ENCODE measurements around the gene AUTS2. TPM values are rescaled to one million over a fixed set of nuclear protein-coding genes. Genes with fewer than 3 reads are reported as not detected.

The AUTS2 gene
- total RNA-seq, 1 donor from 2014 or later = 53.0 TPM

GRCh38 chr7:69652947-69653701, 54.8 kb downstream of the AUTS2 start:
- TF ChIP-seq, protein P1, sequence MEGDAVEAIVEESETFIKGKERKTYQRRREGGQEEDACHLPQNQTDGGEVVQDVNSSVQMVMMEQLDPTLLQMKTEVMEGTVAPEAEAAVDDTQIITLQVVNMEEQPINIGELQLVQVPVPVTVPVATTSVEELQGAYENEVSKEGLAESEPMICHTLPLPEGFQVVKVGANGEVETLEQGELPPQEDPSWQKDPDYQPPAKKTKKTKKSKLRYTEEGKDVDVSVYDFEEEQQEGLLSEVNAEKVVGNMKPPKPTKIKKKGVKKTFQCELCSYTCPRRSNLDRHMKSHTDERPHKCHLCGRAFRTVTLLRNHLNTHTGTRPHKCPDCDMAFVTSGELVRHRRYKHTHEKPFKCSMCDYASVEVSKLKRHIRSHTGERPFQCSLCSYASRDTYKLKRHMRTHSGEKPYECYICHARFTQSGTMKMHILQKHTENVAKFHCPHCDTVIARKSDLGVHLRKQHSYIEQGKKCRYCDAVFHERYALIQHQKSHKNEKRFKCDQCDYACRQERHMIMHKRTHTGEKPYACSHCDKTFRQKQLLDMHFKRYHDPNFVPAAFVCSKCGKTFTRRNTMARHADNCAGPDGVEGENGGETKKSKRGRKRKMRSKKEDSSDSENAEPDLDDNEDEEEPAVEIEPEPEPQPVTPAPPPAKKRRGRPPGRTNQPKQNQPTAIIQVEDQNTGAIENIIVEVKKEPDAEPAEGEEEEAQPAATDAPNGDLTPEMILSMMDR (IDR thresholded peaks at IDR 0.05) = no peak
- TF ChIP-seq POLR2AphosphoS5 (IDR thresholded peaks at IDR 0.05; ENCODE audit: insufficient read depth in 1 of 2, low read depth in 1 of 2) = no peak
- TF ChIP-seq POLR2A (IDR thresholded peaks at IDR 0.05) = no peak
- H3K4me1 ChIP-seq = peaks cover 48% of the 10 kb centered on the region
- H3K36me3 ChIP-seq = no peaks in the 10 kb centered on the region
- DNase-seq (ENCODE audit: extremely low spot score in 2 of 2) = no peak
- intact Hi-C loops (cut with DNase I) = no loop called here
- no peaks in the 10 kb centered on the region for H3K9me3 ChIP-seq
- no peak overlapping the region for H3K4me3 ChIP-seq
- no peaks in the 10 kb centered on the region for H3K27me3 ChIP-seq
- no peak overlapping the region for H3K27ac ChIP-seq

- H3K4me1 ChIP-seq = peaks cover 48% of the 10 kb centered on the region
These were observed 55.5 kb downstream of the AUTS2 start for GRCh38 chr7:69653806-69654205.

DNA sequence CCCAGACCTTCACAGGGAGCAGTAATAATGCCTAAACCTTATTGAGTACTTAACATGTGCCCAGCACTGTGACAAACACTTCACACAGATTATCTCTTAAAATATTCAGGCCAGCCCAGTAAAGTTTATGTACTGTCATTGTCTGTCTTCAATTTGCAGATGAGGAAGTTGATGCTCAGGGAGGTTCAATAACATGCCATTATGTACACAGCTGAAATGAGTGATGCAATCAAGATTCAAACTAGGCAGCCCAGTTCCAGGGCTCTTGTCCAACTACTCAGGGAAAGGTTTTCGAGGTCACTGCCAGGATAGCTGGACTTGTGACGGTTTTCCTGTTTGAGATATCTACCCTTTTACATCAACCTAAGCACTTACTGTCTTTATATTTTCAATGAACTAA, 56.1 kb downstream of the AUTS2 start:
- H3K27ac ChIP-seq = no peak overlapping the region
- no peak overlapping the region for H3K4me3 ChIP-seq
- peaks cover 48% of the 10 kb centered on the region for H3K4me1 ChIP-seq
- H3K9me3 ChIP-seq = no peaks in the 10 kb centered on the region
- DNase-seq (ENCODE audit: extremely low spot score in 2 of 2) = no peak
- intact Hi-C loops (cut with DNase I) = no loop called here
- H3K27me3 ChIP-seq = no peaks in the 10 kb centered on the region
- TF ChIP-seq, protein P1 (IDR thresholded peaks at IDR 0.05) = no peak
- TF ChIP-seq POLR2AphosphoS5 (IDR thresholded peaks at IDR 0.05; ENCODE audit: insufficient read depth in 1 of 2, low read depth in 1 of 2) = peak in 1 of 2 donors; percentile 52
- TF ChIP-seq POLR2A (IDR thresholded peaks at IDR 0.05) = no peak
- no peaks in the 10 kb centered on the region for H3K36me3 ChIP-seq

More at GRCh38 chr7:69653806-69654205, 55.5 kb downstream of the AUTS2 start:
- no peak for TF ChIP-seq POLR2A (IDR thresholded peaks at IDR 0.05)
- no peak for TF ChIP-seq POLR2AphosphoS5 (IDR thresholded peaks at IDR 0.05; ENCODE audit: insufficient read depth in 1 of 2, low read depth in 1 of 2)
- TF ChIP-seq, protein P1 (IDR thresholded peaks at IDR 0.05) = no peak
- DNase-seq (ENCODE audit: extremely low spot score in 2 of 2) = no peak
- no peak overlapping the region for H3K27ac ChIP-seq
- H3K9me3 ChIP-seq = no peaks in the 10 kb centered on the region
- H3K27me3 ChIP-seq = no peaks in the 10 kb centered on the region
- intact Hi-C loops (cut with DNase I) = no loop called here
- H3K4me3 ChIP-seq = no peak overlapping the region
- H3K36me3 ChIP-seq = no peaks in the 10 kb centered on the region

- Histone ChIP-seq H3K36me3 (no peaks in the 10 kb centered on the region), H3K27ac (no peak overlapping the region), H3K4me1 (peaks cover 52% of the 10 kb centered on the region), H3K9me3 (no peaks in the 10 kb centered on the region), H3K27me3 (no peaks in the 10 kb centered on the region), H3K4me3 (no peak overlapping the region)
- TF ChIP-seq, protein P1 (IDR thresholded peaks at IDR 0.05) = no peak
- TF ChIP-seq POLR2A (IDR thresholded peaks at IDR 0.05) (no peak), POLR2AphosphoS5 (IDR thresholded peaks at IDR 0.05; ENCODE audit: insufficient read depth in 1 of 2, low read depth in 1 of 2) (no peak)
- DNase-seq (ENCODE audit: extremely low spot score in 2 of 2) = no peak
- intact Hi-C loops (cut with DNase I) = no loop called here
These were observed 56.8 kb downstream of the AUTS2 start for GRCh38 chr7:69654849-69655707.

Measured in vagina (tissue), 2 donors.